Smooth muscle cell (in vitro differentiated cells): ENCODE results near the gene AREG. TPM values are rescaled to one million over a fixed set of nuclear protein-coding genes. Genes with fewer than 3 reads are reported as not detected.

Experiments used
- DNase-seq: peaks from one replicate; lab custom pipeline; 2025; ENCODE audit not compliant: unreplicated experiment; lab: John Stamatoyannopoulos, UW
- H2AFZ ChIP-seq: fragments of 200-600 bp; sonication (generic); 2 replicates; pipeline ENCODE4 v1.6.0; 2016; ENCODE audit warnings: antibody characterized with exemption, low read depth, mild to moderate bottlenecking
- H3F3A ChIP-seq: fragments of 200-600 bp; sonication (generic); 2 replicates; pipeline ENCODE4 v1.6.0; 2017; ENCODE audit warnings: antibody characterized with exemption, low read depth
- H3K27ac ChIP-seq: fragments of 200-600 bp; sonication (generic); 2 replicates; pipeline ENCODE4 v1.5.1; 2016; ENCODE audit warnings: low read depth, mild to moderate bottlenecking
- H3K27me3 ChIP-seq: fragments of 200-600 bp; sonication (generic); 2 replicates; pipeline ENCODE4 v1.6.1; 2016; ENCODE audit warnings: low read depth, mild to moderate bottlenecking
- H3K36me3 ChIP-seq: fragments of 200-600 bp; sonication (generic); 2 replicates; pipeline ENCODE4 v1.5.1; 2016; ENCODE audit warnings: low read depth
- H3K4me1 ChIP-seq: fragments of 200-600 bp; sonication (generic); 2 replicates; pipeline ENCODE4 v1.5.1; 2016; ENCODE audit warnings: low read depth
- H3K4me2 ChIP-seq: fragments of 200-600 bp; sonication (generic); 2 replicates; pipeline ENCODE4 v1.6.0; 2016; ENCODE audit warnings: mild to moderate bottlenecking
- H3K4me3 ChIP-seq: fragments of 200-600 bp; sonication (generic); 2 replicates; pipeline ENCODE4 v1.5.1; 2016; ENCODE audit warnings: mild to moderate bottlenecking
- H3K79me2 ChIP-seq: fragments of 200-600 bp; sonication (generic); 2 replicates; pipeline ENCODE4 v1.6.0; 2016; ENCODE audit warnings: low read depth, mild to moderate bottlenecking
- H3K9ac ChIP-seq: fragments of 200-600 bp; sonication (generic); 2 replicates; pipeline ENCODE4 v1.6.0; 2016; ENCODE audit warnings: low read depth
- H3K9me3 ChIP-seq: fragments of 200-600 bp; sonication (generic); replicated peaks from 2 replicates; pipeline ENCODE4 v1.5.1; 2016; ENCODE audit warnings: low read depth
- H4K20me1 ChIP-seq: fragments of 200-600 bp; sonication (generic); 2 replicates; pipeline ENCODE4 v1.6.0; 2016; ENCODE audit warnings: low read depth
- WGBS: methylation state at CpG from one replicate; pipeline ENCODE4 v1.1.7; 2016; ENCODE audit warnings: low lambda C conversion rate; 5-methylcytosine and 5-hydroxymethylcytosine counted together
- polyA plus RNA-seq: library from polyadenylated mRNA; unstranded; fragments of >200 nt; fragmentation: Nextera tagmentation; extraction: Ambion mirVana; gene quantifications from 2 replicates; pipeline ENCODE4 v1.2.1, GENCODE V29; 2016
- total RNA-seq: library from RNA; depleted of rRNA; stranded (reverse); fragments of >200 nt; gene quantifications from 2 replicates; pipeline ENCODE4 v1.2.3, GENCODE V29; 2014
- TF ChIP-seq, protein P1 (sequence below): fragments of 200-600 bp; sonication (generic); IDR thresholded peaks from 2 replicates; pipeline ENCODE4 v1.5.1; 2017; ENCODE audit warnings: borderline replicate concordance, mild to moderate bottlenecking, antibody characterized with exemption; ENCODE audit not compliant: insufficient read depth, poor library complexity, severe bottlenecking

The AREG gene
- total and polyA plus RNA-seq, 2 experiments from 2014 or later = 86.9 to 123 TPM

DNA sequence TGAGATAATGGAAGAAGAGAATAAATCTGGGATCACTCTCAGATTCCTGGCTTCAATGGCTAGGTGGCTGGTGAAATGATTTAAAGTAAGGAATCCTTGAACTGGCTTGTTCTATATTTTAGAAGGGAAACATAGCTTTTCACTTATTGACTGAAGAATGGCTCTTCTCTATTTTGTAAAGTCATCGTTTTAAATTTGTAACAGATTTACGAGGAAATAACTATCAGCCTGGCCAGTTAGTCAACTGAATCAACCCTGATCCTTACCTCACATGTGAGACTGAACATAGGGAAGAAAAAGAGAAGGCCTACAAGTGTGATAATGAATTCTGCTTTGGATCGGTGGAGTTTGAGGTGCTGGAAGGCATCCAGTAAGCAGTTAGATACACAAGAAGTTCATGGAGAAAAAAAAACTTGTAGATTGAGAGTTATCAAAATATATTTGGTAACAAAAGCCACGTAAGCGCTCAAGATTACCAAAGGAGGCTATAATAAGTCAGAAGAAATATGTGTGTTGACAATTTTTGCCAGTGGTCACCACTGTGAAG lies 12.0 kb downstream of the AREG start:
- no peaks in the 10 kb centered on the region for H3K79me2 ChIP-seq
- H3K4me1 ChIP-seq = no peaks in the 10 kb centered on the region
- H2AFZ ChIP-seq = no peak overlapping the region
- no peak overlapping the region for H3K27ac ChIP-seq
- no peak for DNase-seq
- no peaks in the 10 kb centered on the region for H3K36me3 ChIP-seq
- TF ChIP-seq, protein P1, sequence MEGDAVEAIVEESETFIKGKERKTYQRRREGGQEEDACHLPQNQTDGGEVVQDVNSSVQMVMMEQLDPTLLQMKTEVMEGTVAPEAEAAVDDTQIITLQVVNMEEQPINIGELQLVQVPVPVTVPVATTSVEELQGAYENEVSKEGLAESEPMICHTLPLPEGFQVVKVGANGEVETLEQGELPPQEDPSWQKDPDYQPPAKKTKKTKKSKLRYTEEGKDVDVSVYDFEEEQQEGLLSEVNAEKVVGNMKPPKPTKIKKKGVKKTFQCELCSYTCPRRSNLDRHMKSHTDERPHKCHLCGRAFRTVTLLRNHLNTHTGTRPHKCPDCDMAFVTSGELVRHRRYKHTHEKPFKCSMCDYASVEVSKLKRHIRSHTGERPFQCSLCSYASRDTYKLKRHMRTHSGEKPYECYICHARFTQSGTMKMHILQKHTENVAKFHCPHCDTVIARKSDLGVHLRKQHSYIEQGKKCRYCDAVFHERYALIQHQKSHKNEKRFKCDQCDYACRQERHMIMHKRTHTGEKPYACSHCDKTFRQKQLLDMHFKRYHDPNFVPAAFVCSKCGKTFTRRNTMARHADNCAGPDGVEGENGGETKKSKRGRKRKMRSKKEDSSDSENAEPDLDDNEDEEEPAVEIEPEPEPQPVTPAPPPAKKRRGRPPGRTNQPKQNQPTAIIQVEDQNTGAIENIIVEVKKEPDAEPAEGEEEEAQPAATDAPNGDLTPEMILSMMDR = no peak
- WGBS = 91% methylated on average over 5 of the region's 5 CpGs
- H3K4me2 ChIP-seq = no peak overlapping the region
- H3K4me3 ChIP-seq = no peak overlapping the region
- H3F3A ChIP-seq = no peaks in the 10 kb centered on the region
- no peak overlapping the region for H3K9ac ChIP-seq
- H3K9me3 ChIP-seq = peaks cover 21% of the 10 kb centered on the region
- H3K27me3 ChIP-seq = no peaks in the 10 kb centered on the region
- H4K20me1 ChIP-seq = no peaks in the 10 kb centered on the region

DNA sequence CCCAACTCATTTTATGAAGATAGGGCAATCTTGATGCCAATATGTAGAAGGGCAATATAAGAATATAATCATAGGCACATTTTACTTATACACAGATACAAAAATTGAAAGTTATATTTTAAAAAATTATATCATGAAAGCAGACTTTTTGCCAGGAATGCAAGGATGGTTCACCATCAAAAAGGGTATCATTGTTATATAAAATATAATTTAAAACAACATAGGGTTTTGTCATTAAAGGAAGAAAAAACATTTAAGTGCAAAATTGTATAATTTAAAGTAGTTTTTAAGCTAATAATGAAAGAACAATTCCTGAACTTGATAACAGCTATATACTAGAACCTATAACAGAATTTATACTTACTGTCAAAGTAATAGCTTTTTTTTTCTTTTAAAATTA lies 15.9 kb downstream of the AREG start:
- Histone ChIP-seq H3K9me3 (peaks cover 21% of the 10 kb centered on the region), H3K4me3 (no peak overlapping the region), H3K4me2 (no peak overlapping the region), H3K27ac (no peak overlapping the region), H3K9ac (no peak overlapping the region), H3K79me2 (no peaks in the 10 kb centered on the region), H2AFZ (no peak overlapping the region), H3K27me3 (no peaks in the 10 kb centered on the region), H3K36me3 (no peaks in the 10 kb centered on the region), H4K20me1 (no peaks in the 10 kb centered on the region), H3K4me1 (no peaks in the 10 kb centered on the region), H3F3A (no peaks in the 10 kb centered on the region)
- TF ChIP-seq, protein P1 = no peak
- DNase-seq = no peak

DNA sequence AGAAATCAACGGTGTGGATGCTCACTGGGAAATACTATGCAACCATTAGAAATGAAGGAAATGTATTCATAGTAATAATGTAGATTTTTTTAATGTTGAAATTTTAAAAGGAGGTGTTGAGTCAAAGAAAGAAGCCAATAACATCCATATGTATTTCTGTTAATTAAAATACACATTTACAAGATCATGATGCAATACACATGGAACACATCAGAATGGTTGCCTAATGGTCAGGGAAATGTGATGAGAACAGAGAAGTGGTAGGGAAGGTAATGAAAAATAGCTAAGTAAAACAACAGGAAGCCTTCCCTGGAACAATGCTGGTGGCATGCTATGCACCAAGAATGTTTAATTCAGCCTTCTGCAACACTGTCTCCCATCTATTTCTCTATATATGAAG lies 18.2 kb downstream of the AREG start:
- no peaks in the 10 kb centered on the region for H3K4me1 ChIP-seq
- no peaks in the 10 kb centered on the region for H4K20me1 ChIP-seq
- no peak overlapping the region for H3K27ac ChIP-seq
- no peak for DNase-seq
- H3K4me3 ChIP-seq = no peak overlapping the region
- H2AFZ ChIP-seq = no peak overlapping the region
- TF ChIP-seq, protein P1 = no peak
- H3F3A ChIP-seq = no peaks in the 10 kb centered on the region
- 97% methylated on average over 1 of the region's 1 CpG for WGBS
- no peaks in the 10 kb centered on the region for H3K79me2 ChIP-seq
- peaks cover 21% of the 10 kb centered on the region for H3K9me3 ChIP-seq
- H3K27me3 ChIP-seq = no peaks in the 10 kb centered on the region
- H3K9ac ChIP-seq = no peak overlapping the region
- no peak overlapping the region for H3K4me2 ChIP-seq
- no peaks in the 10 kb centered on the region for H3K36me3 ChIP-seq

DNA sequence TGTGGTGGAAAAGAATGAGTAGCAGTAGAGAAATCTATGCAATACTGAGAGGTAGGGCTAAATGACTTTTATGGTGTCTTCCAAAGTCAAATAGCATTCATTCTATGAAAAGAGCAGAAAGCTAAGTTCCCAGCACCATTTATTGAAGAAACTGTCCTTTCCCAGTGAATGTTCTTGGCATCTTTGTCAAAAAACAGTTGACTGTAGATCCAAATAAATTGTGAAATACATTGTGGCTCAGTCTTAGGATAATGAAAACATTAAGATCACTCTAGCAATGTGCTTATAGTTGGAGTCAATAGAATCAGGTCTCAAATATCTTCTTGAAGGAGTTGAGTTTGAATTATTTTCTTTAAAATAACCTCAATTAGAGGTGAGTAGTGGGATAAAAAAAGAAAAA lies 19.4 kb downstream of the AREG start:
- no peak for DNase-seq
- H3K4me2 ChIP-seq = no peak overlapping the region
- no peaks in the 10 kb centered on the region for H3K27me3 ChIP-seq
- no peak overlapping the region for H3K9ac ChIP-seq
- H4K20me1 ChIP-seq = no peaks in the 10 kb centered on the region
- H3K9me3 ChIP-seq = peaks cover 21% of the 10 kb centered on the region
- H3K4me1 ChIP-seq = no peaks in the 10 kb centered on the region
- TF ChIP-seq, protein P1 = no peak
- no peaks in the 10 kb centered on the region for H3K36me3 ChIP-seq
- H2AFZ ChIP-seq = no peak overlapping the region
- H3K4me3 ChIP-seq = no peak overlapping the region
- H3K27ac ChIP-seq = no peak overlapping the region
- no peaks in the 10 kb centered on the region for H3F3A ChIP-seq
- no peaks in the 10 kb centered on the region for H3K79me2 ChIP-seq
